B cell (primary cell): ENCODE data around the gene PCDH8. TPM values are rescaled to one million over a fixed set of nuclear protein-coding genes. Genes with fewer than 3 reads are reported as not detected.

Source experiments
- ATAC-seq: fragments of 200-7000 bp; cut with Tn5 transposase; one replicate; pipeline ENCODE4 v1.10.0; 2021; ENCODE audit warnings: low read depth, mild to moderate bottlenecking, moderate number of reproducible peaks, moderate library complexity
- CTCF ChIA-PET: fragments of 350-600 bp; sonication (Branson Sonifier 250); formaldehyde crosslinking; loops from one replicate; lab custom pipeline; 2021; ENCODE audit warnings: antibody characterized with exemption, inconsistent platforms; lab: Charles Lee
- POLR2A ChIA-PET: fragments of 350-600 bp; sonication (Branson Sonifier 250); formaldehyde crosslinking; loops from one replicate; lab custom pipeline; 2021; ENCODE audit warnings: antibody characterized with exemption; lab: Charles Lee
- DNase-seq: peaks from one replicate; pipeline ENCODE4 v3.0.0; 2013
- H2AFZ ChIP-seq: 2 replicates; pipeline ENCODE4 v1.6.1; 2012; ENCODE audit warnings: mild to moderate bottlenecking, low read depth, low read length; ENCODE audit not compliant: insufficient read depth, poor library complexity, severe bottlenecking
- H3K27ac ChIP-seq, 2 donors: 1 replicate in 1 of 2; 2 replicates in 1 of 2; pipeline ENCODE4 v1.5.1; 2012 to 2013; ENCODE audit warnings: low read length in 2 of 2, mild to moderate bottlenecking in 2 of 2, moderate library complexity in 1 of 2
- H3K27me3 ChIP-seq, 4 experiments: fragments of 200-600 bp in 1 of 4; sonication (generic) in 1 of 4; replicated peaks in 1 of 4; 1 replicate in 2 of 4; 2 replicates in 2 of 4; pipeline versions ENCODE4 v1.6.1 to v1.7.0; 2013 to 2016; ENCODE audit warnings: low read length in 3 of 4, mild to moderate bottlenecking in 2 of 4, mixed read lengths in 1 of 4, moderate library complexity in 1 of 4; ENCODE audit not compliant: insufficient read depth in 4 of 4, control insufficient read depth in 3 of 4; ENCODE audit errors: control extremely low read depth in 1 of 4
- H3K36me3 ChIP-seq, 2 experiments: replicated peaks in 1 of 2; 1 replicate in 1 of 2; 2 replicates in 1 of 2; pipeline versions ENCODE4 v1.6.1 to v1.7.1; 2013; ENCODE audit warnings: low read length in 1 of 2; ENCODE audit not compliant: insufficient read depth in 2 of 2, control insufficient read depth in 1 of 2; ENCODE audit errors: control extremely low read depth in 1 of 2, extremely low read depth in 1 of 2
- H3K4me1 ChIP-seq, 2 donors: fragments of 200-600 bp in 1 of 2; sonication (generic) in 1 of 2; 1 replicate in 1 of 2; 2 replicates in 1 of 2; pipeline versions ENCODE4 v1.5.1 to v1.6.1; 2013 to 2017; ENCODE audit warnings: low read length in 2 of 2; ENCODE audit not compliant: control insufficient read depth in 2 of 2, insufficient read depth in 2 of 2
- H3K4me2 ChIP-seq: replicated peaks from 2 replicates; pipeline ENCODE3; 2012; ENCODE audit warnings: mild to moderate bottlenecking, low read depth, low read length; ENCODE audit not compliant: poor library complexity, severe bottlenecking
- H3K4me3 ChIP-seq, 5 experiments: fragments of 200-600 bp in 1 of 5; sonication (generic) in 1 of 5; 1 replicate in 3 of 5; 2 replicates in 2 of 5; pipeline versions ENCODE4 v1.5.1 to v1.7.0; 2011 to 2016; ENCODE audit warnings: low read length in 4 of 5, mild to moderate bottlenecking in 4 of 5, low read depth in 2 of 5, control low read depth in 1 of 5, moderate library complexity in 1 of 5; ENCODE audit not compliant: insufficient read depth in 1 of 5; ENCODE audit errors: control extremely low read depth in 1 of 5, extremely low read depth in 1 of 5
- H3K79me2 ChIP-seq: fragments of 200-600 bp; sonication (generic); one replicate; pipeline ENCODE4 v1.6.0; 2016; ENCODE audit warnings: low read length; ENCODE audit not compliant: control insufficient read depth, insufficient read depth
- H3K9ac ChIP-seq: fragments of 200-600 bp; sonication (generic); 2 replicates; pipeline ENCODE4 v1.6.1; 2017; ENCODE audit warnings: mild to moderate bottlenecking, low read length, moderate library complexity
- H3K9me3 ChIP-seq, 3 donors: one replicate each; pipeline versions ENCODE4 v1.6.1 to v1.7.1; 2013; ENCODE audit warnings: low read length in 2 of 3; ENCODE audit not compliant: control insufficient read depth in 2 of 3, insufficient read depth in 1 of 3; ENCODE audit errors: control extremely low read depth in 1 of 3
- H4K20me1 ChIP-seq: 2 replicates; pipeline ENCODE4 v1.6.0; 2012; ENCODE audit warnings: mild to moderate bottlenecking, low read length; ENCODE audit not compliant: insufficient read depth, control insufficient read depth, poor library complexity, severe bottlenecking
- H3K27ac Mint-ChIP-seq: one replicate; pipeline ENCODE4 v1.8.0; 2021; ENCODE audit warnings: mixed read lengths
- H3K27me3 Mint-ChIP-seq: one replicate; pipeline ENCODE4 v1.8.0; 2021; ENCODE audit warnings: mixed read lengths
- H3K4me1 Mint-ChIP-seq: one replicate; pipeline ENCODE4 v1.8.0; 2021; ENCODE audit warnings: mixed read lengths
- H3K4me3 Mint-ChIP-seq: one replicate; pipeline ENCODE4 v1.8.0; 2021; ENCODE audit warnings: mixed read lengths
- H3K9me3 Mint-ChIP-seq: one replicate; pipeline ENCODE4 v1.8.0; 2022; ENCODE audit warnings: mixed read lengths; ENCODE audit not compliant: insufficient read depth
- CTCF ChIP-seq: fragments of 200-600 bp; IDR thresholded peaks from one replicate; pipeline ENCODE4 v1.8.0; 2022; ENCODE audit warnings: antibody characterized with exemption, mild to moderate bottlenecking
- EZH2 ChIP-seq: IDR thresholded peaks from 2 replicates; pipeline ENCODE4 v1.6.1; 2012; ENCODE audit warnings: borderline replicate concordance, low read depth, mild to moderate bottlenecking, moderate library complexity, low read length; ENCODE audit not compliant: insufficient read depth, poor library complexity, severe bottlenecking
- WGBS: methylation state at CpG from one replicate; pipeline ENCODE4 v1.1.5; 2013; ENCODE audit warnings: missing lambda C conversion rate; ENCODE audit not compliant: insufficient coverage; 5-methylcytosine and 5-hydroxymethylcytosine counted together
- intact Hi-C: fragments of 100-400 bp; cut with micrococcal nuclease; formaldehyde crosslinking; loops from one replicate; pipeline ENCODE4 v1.10.0; 2022
- polyA plus RNA-seq: library from polyadenylated mRNA; depleted of rRNA; stranded (reverse); fragments of >200 nt; gene quantifications from 2 replicates; pipeline ENCODE4 v1.2.3, GENCODE V29; 2012
- total RNA-seq, 2 donors: library from RNA; stranded (reverse); fragments of 120-200 nt in 1 of 2; gene quantifications; 1 replicate in 1 of 2; 2 replicates in 1 of 2; pipeline versions ENCODE4 v1.2.3 to v1.2.4, GENCODE V29; 2013 to 2022

Gene PCDH8
- total and polyA plus RNA-seq, 2 donors (not counting 1 experiment from before 2014, with no cell fraction given), result not detected

- Histone ChIP-seq H2AFZ (no peak overlapping the region), H3K36me3 (no peaks in the 10 kb centered on the region), H3K27ac (no peak overlapping the region), H3K4me1 (no peaks in the 10 kb centered on the region), H3K79me2 (no peaks in the 10 kb centered on the region), H3K9me3 (no peaks in the 10 kb centered on the region), H3K27me3 (peaks cover 0 to 3% (median 0%) of the 10 kb centered on the region in 4 experiments), H3K9ac (no peak overlapping the region), H3K4me2 (no peak overlapping the region), H4K20me1 (no peaks in the 10 kb centered on the region), H3K4me3 (no peak overlapping the region)
- POLR2A ChIA-PET, result no interaction called here
- H3K27ac Mint-ChIP-seq, result no peak overlapping the region
- H3K4me1 Mint-ChIP-seq, result no peaks in the 10 kb centered on the region
- TF ChIP-seq EZH2 (no peak), CTCF (no peak)
- H3K27me3 Mint-ChIP-seq, result peaks cover 5% of the 10 kb centered on the region
- H3K9me3 Mint-ChIP-seq, result no peaks in the 10 kb centered on the region
- 83% methylated on average over 1 of the region's 4 CpGs for WGBS
- ATAC-seq (no peak), DNase-seq (no peak)
- intact Hi-C loops, result no loop called here
- CTCF ChIA-PET, result interaction anchor here (0.8 to 0.9 kb wide), 2 partner anchors 10 to 99 kb away, joined by 3 read pairs; no protein-coding TSS in a partner anchor
- no peak overlapping the region for H3K4me3 Mint-ChIP-seq
Measured at GRCh38 chr13:52869050-52869449, 20.6 kb upstream of the PCDH8 start.

GRCh38 chr13:52868190-52868589, 19.8 kb upstream of the PCDH8 start:
- H3K4me1 Mint-ChIP-seq, result no peaks in the 10 kb centered on the region
- CTCF ChIA-PET, result no interaction called here
- no peak overlapping the region for H3K4me3 ChIP-seq
- no peak overlapping the region for H3K27ac ChIP-seq
- DNase-seq (no peak), ATAC-seq (no peak)
- no peaks in the 10 kb centered on the region for H3K4me1 ChIP-seq
- no peaks in the 10 kb centered on the region for H3K9me3 Mint-ChIP-seq
- POLR2A ChIA-PET, result no interaction called here
- no peak overlapping the region for H2AFZ ChIP-seq
- TF ChIP-seq EZH2, result no peak
- no peak for TF ChIP-seq CTCF
- no peak overlapping the region for H3K9ac ChIP-seq
- no peak overlapping the region for H3K27ac Mint-ChIP-seq
- WGBS, result 40% methylated on average over 1 of the region's 4 CpGs
- no peak overlapping the region for H3K4me3 Mint-ChIP-seq
- no peaks in the 10 kb centered on the region for H3K36me3 ChIP-seq
- no peaks in the 10 kb centered on the region for H3K79me2 ChIP-seq
- peaks cover 5% of the 10 kb centered on the region for H3K27me3 Mint-ChIP-seq
- peaks cover 0 to 3% (median 0%) of the 10 kb centered on the region in 4 experiments for H3K27me3 ChIP-seq
- no peaks in the 10 kb centered on the region for H4K20me1 ChIP-seq
- no peaks in the 10 kb centered on the region for H3K9me3 ChIP-seq
- intact Hi-C loops, result no loop called here
- H3K4me2 ChIP-seq, result no peak overlapping the region
